ENCODE results near the gene ACOT7. TPM values are rescaled to one million over a fixed set of nuclear protein-coding genes. Genes with fewer than 3 reads are reported as not detected.

The ACOT7 gene
- total and polyA plus RNA-seq, 2 of the 13 experiments (the other 11 are each of a cell fraction or from before 2014, with no cell fraction given), result 33.0 to 55.8 TPM

- TF ChIP-seq RELA (CRISPR knock-in tag; IDR thresholded peaks at IDR 0.05) (no peak), ZNF704 (CRISPR knock-in tag; IDR thresholded peaks at IDR 0.05; ENCODE audit: borderline replicate concordance) (no peak), HOXD1 (CRISPR knock-in tag; IDR thresholded peaks at IDR 0.05) (no peak)
- TF ChIP-seq, protein P1, sequence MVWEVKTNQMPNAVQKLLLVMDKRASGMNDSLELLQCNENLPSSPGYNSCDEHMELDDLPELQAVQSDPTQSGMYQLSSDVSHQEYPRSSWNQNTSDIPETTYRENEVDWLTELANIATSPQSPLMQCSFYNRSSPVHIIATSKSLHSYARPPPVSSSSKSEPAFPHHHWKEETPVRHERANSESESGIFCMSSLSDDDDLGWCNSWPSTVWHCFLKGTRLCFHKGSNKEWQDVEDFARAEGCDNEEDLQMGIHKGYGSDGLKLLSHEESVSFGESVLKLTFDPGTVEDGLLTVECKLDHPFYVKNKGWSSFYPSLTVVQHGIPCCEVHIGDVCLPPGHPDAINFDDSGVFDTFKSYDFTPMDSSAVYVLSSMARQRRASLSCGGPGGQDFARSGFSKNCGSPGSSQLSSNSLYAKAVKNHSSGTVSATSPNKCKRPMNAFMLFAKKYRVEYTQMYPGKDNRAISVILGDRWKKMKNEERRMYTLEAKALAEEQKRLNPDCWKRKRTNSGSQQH (CRISPR knock-in tag; IDR thresholded peaks at IDR 0.05; ENCODE audit: low read depth), result no peak
- TF ChIP-seq, protein P2, sequence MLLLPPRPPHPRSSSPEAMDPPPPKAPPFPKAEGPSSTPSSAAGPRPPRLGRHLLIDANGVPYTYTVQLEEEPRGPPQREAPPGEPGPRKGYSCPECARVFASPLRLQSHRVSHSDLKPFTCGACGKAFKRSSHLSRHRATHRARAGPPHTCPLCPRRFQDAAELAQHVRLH (CRISPR knock-in tag; IDR thresholded peaks at IDR 0.05; ENCODE audit: borderline replicate concordance, low read depth), result no peak
- TF ChIP-seq, protein P3, sequence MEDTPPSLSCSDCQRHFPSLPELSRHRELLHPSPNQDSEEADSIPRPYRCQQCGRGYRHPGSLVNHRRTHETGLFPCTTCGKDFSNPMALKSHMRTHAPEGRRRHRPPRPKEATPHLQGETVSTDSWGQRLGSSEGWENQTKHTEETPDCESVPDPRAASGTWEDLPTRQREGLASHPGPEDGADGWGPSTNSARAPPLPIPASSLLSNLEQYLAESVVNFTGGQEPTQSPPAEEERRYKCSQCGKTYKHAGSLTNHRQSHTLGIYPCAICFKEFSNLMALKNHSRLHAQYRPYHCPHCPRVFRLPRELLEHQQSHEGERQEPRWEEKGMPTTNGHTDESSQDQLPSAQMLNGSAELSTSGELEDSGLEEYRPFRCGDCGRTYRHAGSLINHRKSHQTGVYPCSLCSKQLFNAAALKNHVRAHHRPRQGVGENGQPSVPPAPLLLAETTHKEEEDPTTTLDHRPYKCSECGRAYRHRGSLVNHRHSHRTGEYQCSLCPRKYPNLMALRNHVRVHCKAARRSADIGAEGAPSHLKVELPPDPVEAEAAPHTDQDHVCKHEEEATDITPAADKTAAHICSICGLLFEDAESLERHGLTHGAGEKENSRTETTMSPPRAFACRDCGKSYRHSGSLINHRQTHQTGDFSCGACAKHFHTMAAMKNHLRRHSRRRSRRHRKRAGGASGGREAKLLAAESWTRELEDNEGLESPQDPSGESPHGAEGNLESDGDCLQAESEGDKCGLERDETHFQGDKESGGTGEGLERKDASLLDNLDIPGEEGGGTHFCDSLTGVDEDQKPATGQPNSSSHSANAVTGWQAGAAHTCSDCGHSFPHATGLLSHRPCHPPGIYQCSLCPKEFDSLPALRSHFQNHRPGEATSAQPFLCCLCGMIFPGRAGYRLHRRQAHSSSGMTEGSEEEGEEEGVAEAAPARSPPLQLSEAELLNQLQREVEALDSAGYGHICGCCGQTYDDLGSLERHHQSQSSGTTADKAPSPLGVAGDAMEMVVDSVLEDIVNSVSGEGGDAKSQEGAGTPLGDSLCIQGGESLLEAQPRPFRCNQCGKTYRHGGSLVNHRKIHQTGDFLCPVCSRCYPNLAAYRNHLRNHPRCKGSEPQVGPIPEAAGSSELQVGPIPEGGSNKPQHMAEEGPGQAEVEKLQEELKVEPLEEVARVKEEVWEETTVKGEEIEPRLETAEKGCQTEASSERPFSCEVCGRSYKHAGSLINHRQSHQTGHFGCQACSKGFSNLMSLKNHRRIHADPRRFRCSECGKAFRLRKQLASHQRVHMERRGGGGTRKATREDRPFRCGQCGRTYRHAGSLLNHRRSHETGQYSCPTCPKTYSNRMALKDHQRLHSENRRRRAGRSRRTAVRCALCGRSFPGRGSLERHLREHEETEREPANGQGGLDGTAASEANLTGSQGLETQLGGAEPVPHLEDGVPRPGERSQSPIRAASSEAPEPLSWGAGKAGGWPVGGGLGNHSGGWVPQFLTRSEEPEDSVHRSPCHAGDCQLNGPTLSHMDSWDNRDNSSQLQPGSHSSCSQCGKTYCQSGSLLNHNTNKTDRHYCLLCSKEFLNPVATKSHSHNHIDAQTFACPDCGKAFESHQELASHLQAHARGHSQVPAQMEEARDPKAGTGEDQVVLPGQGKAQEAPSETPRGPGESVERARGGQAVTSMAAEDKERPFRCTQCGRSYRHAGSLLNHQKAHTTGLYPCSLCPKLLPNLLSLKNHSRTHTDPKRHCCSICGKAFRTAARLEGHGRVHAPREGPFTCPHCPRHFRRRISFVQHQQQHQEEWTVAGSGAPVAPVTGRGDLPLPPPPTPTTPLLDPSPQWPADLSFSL (CRISPR knock-in tag; IDR thresholded peaks at IDR 0.05), result no peak
- Histone ChIP-seq H3K79me2 (ENCODE audit: insufficient read depth, low read length) (no peaks in the 10 kb centered on the region), H3K4me1 (ENCODE audit: insufficient read depth, low read length) (no peaks in the 10 kb centered on the region), H2AFZ (ENCODE audit: low read length) (no peak overlapping the region), H3K27ac (ENCODE audit: extremely low read length, insufficient read depth, low read length) (no peak overlapping the region), H4K20me1 (ENCODE audit: insufficient read depth, low read length) (no peaks in the 10 kb centered on the region), H3K4me3 (replicated peaks in 1 of 3; ENCODE audit: insufficient read depth in 1 of 3, low read depth in 2 of 3, low read length in 3 of 3) (no peak overlapping the region), H3K4me2 (ENCODE audit: low read depth, low read length) (no peak overlapping the region), H3K36me3 (replicated peaks in 1 of 2; ENCODE audit: control insufficient read depth in 1 of 2, insufficient read depth in 2 of 2, low read length in 2 of 2) (peaks cover 1 to 6% of the 10 kb centered on the region in 2 experiments; a peak in 2 of 5 replicates), H3K27me3 (ENCODE audit: control insufficient read depth in 1 of 2, insufficient read depth in 2 of 2, low read length in 2 of 2) (no peaks in the 10 kb centered on the region), H3K9me3 (ENCODE audit: low read length) (no peaks in the 10 kb centered on the region), H3K9ac (ENCODE audit: insufficient read depth, low read depth, low read length) (no peak overlapping the region)
- ATAC-seq, result no peak
- no peak for FAIRE-seq
- ChIA-PET POLR2A (no interaction called here), CTCF (ENCODE audit: low intra/inter-chr PET ratio, low total read pairs) (no interaction called here)
- no TSS peak for BruUV-seq (replicated peaks)
- intact Hi-C loops (cut with micrococcal nuclease; ENCODE audit: unreplicated experiment) (no loop called here), in situ Hi-C loops (cut with HindIII; ENCODE audit: extremely low pct_ligation_motif_present, low pct_unique_long_range_greater_than_20kb) (no loop called here)
- no peak for DNase-seq (ENCODE audit: low spot score)
- 100% methylated on average over 7 of the region's 16 CpGs for WGBS (ENCODE audit: low lambda C conversion rate)
Observed at GRCh38 chr1:6274622-6275139, 118.9 kb downstream of the ACOT7 start.

All from HepG2 (cell line).